ENCODE measurements around the gene FAM43B.

FAM43B gene

DNA sequence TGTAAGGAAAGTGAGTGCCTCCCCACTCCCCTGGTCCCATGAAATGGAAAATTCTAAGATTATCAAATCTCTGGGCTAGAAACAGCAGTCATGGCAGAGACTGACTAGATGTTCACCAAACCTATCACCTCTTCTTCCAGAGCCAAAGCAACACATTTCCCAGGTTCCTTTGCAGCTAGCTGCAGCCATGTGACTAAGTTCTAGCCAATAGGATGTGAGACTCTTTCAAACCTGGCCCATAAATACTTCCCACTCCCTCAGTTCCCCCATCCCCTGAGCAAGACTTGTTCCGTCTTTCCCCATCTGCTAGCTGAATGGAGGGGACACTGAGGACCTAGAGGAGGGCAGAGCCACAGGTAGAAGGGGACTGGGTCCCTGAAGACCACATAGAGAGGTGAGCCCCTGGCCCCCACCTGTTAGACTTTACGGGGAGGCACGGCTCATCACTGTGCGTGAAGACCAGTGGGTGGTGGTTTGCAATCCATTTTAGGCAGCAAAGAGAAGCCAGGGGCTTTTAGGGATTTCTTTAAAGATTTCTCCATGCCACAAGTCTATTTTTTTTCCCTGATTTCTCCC lies 17.2 kb downstream of the FAM43B start:
- TF ChIP-seq, protein P1, sequence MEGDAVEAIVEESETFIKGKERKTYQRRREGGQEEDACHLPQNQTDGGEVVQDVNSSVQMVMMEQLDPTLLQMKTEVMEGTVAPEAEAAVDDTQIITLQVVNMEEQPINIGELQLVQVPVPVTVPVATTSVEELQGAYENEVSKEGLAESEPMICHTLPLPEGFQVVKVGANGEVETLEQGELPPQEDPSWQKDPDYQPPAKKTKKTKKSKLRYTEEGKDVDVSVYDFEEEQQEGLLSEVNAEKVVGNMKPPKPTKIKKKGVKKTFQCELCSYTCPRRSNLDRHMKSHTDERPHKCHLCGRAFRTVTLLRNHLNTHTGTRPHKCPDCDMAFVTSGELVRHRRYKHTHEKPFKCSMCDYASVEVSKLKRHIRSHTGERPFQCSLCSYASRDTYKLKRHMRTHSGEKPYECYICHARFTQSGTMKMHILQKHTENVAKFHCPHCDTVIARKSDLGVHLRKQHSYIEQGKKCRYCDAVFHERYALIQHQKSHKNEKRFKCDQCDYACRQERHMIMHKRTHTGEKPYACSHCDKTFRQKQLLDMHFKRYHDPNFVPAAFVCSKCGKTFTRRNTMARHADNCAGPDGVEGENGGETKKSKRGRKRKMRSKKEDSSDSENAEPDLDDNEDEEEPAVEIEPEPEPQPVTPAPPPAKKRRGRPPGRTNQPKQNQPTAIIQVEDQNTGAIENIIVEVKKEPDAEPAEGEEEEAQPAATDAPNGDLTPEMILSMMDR (IDR thresholded peaks at IDR 0.05; ENCODE audit: control insufficient read depth, insufficient read depth, low read depth, low read length, missing control alignments) = no peak
- no peak for DNase-seq (ENCODE audit: low read depth)
- no peak overlapping the region for H3K4me3 ChIP-seq (ENCODE audit: control insufficient read depth, low read depth, low read length)

DNA sequence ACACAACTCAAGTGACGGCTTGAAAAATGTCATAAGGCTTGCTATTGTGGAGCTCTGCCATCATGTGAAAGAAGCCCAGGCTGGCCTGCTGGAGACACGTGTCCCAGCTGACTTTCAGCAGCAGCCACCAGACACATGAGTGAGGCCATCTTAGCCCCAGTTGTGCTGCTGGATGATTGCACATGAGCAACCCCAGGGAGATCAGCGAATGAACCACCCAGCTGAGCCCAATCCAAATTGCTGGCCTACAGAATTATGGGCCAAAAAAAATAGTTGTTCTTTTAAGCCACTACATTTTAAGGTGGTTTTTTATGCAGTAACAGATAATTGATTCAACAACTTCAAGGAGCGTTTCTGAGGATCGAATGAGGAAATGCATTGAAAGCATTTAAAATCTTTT lies 19.1 kb downstream of the FAM43B start:
- no peak overlapping the region for H3K4me3 ChIP-seq (ENCODE audit: control insufficient read depth, low read depth, low read length)
- TF ChIP-seq, protein P1 (IDR thresholded peaks at IDR 0.05; ENCODE audit: control insufficient read depth, insufficient read depth, low read depth, low read length, missing control alignments) = no peak
- DNase-seq (ENCODE audit: low read depth) = no peak

DNA sequence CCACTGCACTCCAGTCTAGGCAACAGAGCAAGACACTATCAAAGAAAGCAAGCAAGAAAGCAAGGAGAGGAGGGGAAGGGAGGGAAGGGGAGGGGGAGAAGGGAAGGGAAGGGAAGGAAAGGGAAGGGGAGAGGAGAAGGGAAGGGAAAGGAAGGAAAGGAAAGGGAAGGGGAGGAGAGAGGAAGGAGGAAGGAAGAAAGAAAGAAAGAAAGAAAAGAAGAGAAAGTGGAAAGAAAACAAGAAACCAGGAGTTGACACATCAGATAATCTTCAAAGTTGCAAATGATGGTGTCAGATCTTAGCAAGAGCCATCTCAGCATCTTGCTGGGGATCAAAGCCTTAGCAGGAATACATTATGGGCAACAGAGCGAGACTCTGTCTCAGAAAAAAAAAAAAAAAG lies 21.6 kb downstream of the FAM43B start:
- H3K4me3 ChIP-seq (ENCODE audit: control insufficient read depth, low read depth, low read length) = no peak overlapping the region
- no peak for DNase-seq (ENCODE audit: low read depth)
- TF ChIP-seq, protein P1 (IDR thresholded peaks at IDR 0.05; ENCODE audit: control insufficient read depth, insufficient read depth, low read depth, low read length, missing control alignments) = no peak

- no peak for DNase-seq (ENCODE audit: low read depth)
- TF ChIP-seq, protein P1 (IDR thresholded peaks at IDR 0.05; ENCODE audit: control insufficient read depth, insufficient read depth, low read depth, low read length, missing control alignments) = peak; percentile 81
- H3K4me3 ChIP-seq (ENCODE audit: control insufficient read depth, low read depth, low read length) = no peak overlapping the region
Measured at GRCh38 chr1:20574686-20575540, 22.5 kb downstream of the FAM43B start.

- no peak overlapping the region for H3K4me3 ChIP-seq (ENCODE audit: control insufficient read depth, low read depth, low read length)
- no peak for DNase-seq (ENCODE audit: low read depth)
- TF ChIP-seq, protein P1 (IDR thresholded peaks at IDR 0.05; ENCODE audit: control insufficient read depth, insufficient read depth, low read depth, low read length, missing control alignments) = no peak
Measured at GRCh38 chr1:20575541-20576336, 23.4 kb downstream of the FAM43B start.

DNA sequence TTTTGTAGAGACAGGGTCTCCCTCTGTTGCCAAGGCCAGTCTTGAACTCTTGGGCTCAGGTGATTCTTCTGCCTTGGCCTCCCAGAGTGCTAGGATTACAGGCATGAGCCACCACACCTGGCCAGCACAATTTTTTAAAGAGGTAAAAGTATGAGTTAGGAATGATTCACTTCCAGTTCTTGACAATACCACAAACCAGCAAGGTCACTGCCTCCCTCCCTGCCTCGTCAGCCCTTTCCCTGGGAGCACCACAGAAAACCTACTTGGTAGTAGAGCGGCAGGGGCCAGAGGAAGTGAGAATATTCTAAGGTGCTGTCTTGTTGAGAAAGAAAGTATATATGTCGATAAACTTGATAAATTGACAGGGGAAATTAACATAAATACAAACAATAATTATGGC lies 25.7 kb downstream of the FAM43B start:
- DNase-seq (ENCODE audit: low read depth) = no peak
- H3K4me3 ChIP-seq (ENCODE audit: control insufficient read depth, low read depth, low read length) = no peak overlapping the region
- TF ChIP-seq, protein P1 (IDR thresholded peaks at IDR 0.05; ENCODE audit: control insufficient read depth, insufficient read depth, low read depth, low read length, missing control alignments) = no peak

All from AG09309 (cell line).